Left lung (tissue), 10 donors: ENCODE results near the gene PTPN23. TPM values are rescaled to one million over a fixed set of nuclear protein-coding genes. Genes with fewer than 3 reads are reported as not detected.

Experiments used
- ATAC-seq: fragments of 200-7000 bp; cut with Tn5 transposase; one replicate; pipeline ENCODE4 v1.9.1; 2020; ENCODE audit warnings: moderate library complexity
- DNase-seq, 4 donors: peaks; one replicate each; pipeline ENCODE4 v3.0.0-alpha.2; 2013 to 2020
- H3K27ac ChIP-seq, 2 donors: fragments of 200-600 bp; sonication (generic) in 1 of 2; one replicate each; pipeline versions ENCODE4 v1.5.0 to v1.8.0; 2020 to 2021
- H3K27me3 ChIP-seq, 2 donors: fragments of 200-600 bp; sonication (generic) in 1 of 2; one replicate each; pipeline versions ENCODE4 v1.5.0 to v1.8.0; 2020 to 2021
- H3K36me3 ChIP-seq, 2 donors: fragments of 200-600 bp; sonication (generic) in 1 of 2; one replicate each; pipeline versions ENCODE4 v1.5.0 to v1.8.0; 2020 to 2021
- H3K4me1 ChIP-seq, 2 donors: fragments of 200-600 bp; one replicate each; pipeline ENCODE4 v1.8.0; 2021
- H3K4me3 ChIP-seq, 2 donors: fragments of 200-600 bp; sonication (generic) in 1 of 2; one replicate each; pipeline versions ENCODE4 v1.5.0 to v1.8.0; 2020 to 2021; ENCODE audit warnings: mild to moderate bottlenecking in 1 of 2
- H3K9me3 ChIP-seq, 2 donors: fragments of 200-600 bp; sonication (generic) in 1 of 2; one replicate each; pipeline versions ENCODE4 v1.5.0 to v1.8.0; 2020 to 2021
- CTCF ChIP-seq, 2 donors: fragments of 200-600 bp; sonication (generic) in 1 of 2; IDR thresholded peaks; one replicate each; pipeline versions ENCODE4 v1.5.0 to v1.8.0; 2021; ENCODE audit warnings: antibody characterized with exemption in 2 of 2
- intact Hi-C, 2 donors: fragments of 100-400 bp; cut with DNase I; formaldehyde crosslinking; loops; one replicate each; pipeline versions ENCODE4 v1.11.2 to v1.14.2; 2022
- polyA plus RNA-seq, 6 donors: library from polyadenylated mRNA; unstranded; fragments of 120-200 nt; gene quantifications; one replicate each; pipeline ENCODE4 v1.2.1, GENCODE V29; 2013; ENCODE audit not compliant: insufficient read length in 6 of 6
- total RNA-seq, 2 donors: library from RNA; stranded (reverse); fragmentation: NEBNext Ultra II Directional; extraction: Animal tissue kit (Norgen Biotek cat#: 25700); gene quantifications; one replicate each; pipeline ENCODE4 v1.2.1, GENCODE V29; 2021
- donor health status: DM: no; HTN: yes; CAD: no.
- donor health status: DM: no; HTN: no; CAD: no.

Gene PTPN23
- total and polyA plus RNA-seq, 8 donors: 19.9 to 53.5 (median 25.6) TPM

GRCh38 chr3:47436180-47436579 is 55.4 kb downstream of the PTPN23 start:
- intact Hi-C loops: no loop called here
- ATAC-seq: no peak
- H3K36me3 ChIP-seq: peaks cover 0 to 65% of the 10 kb centered on the region in 2 donors

GRCh38 chr3:47440131-47440530 is 59.3 kb downstream of the PTPN23 start:
- no peak overlapping the region for H3K27ac ChIP-seq
- no peak overlapping the region for H3K4me3 ChIP-seq
- no peak for TF ChIP-seq CTCF (IDR thresholded peaks at IDR 0.05)
- no peaks in the 10 kb centered on the region for H3K27me3 ChIP-seq
- peaks cover 0 to 34% of the 10 kb centered on the region in 2 donors for H3K36me3 ChIP-seq
- H3K4me1 ChIP-seq: peaks cover 0 to 11% of the 10 kb centered on the region in 2 donors
- intact Hi-C loops: no loop called here
- no peaks in the 10 kb centered on the region for H3K9me3 ChIP-seq
- DNase-seq (no peak), ATAC-seq (no peak)

More at GRCh38 chr3:47436180-47436579, 55.4 kb downstream of the PTPN23 start:
- no peaks in the 10 kb centered on the region for H3K27me3 ChIP-seq
- H3K4me3 ChIP-seq: no peak overlapping the region
- no peaks in the 10 kb centered on the region for H3K9me3 ChIP-seq
- H3K27ac ChIP-seq: no peak overlapping the region
- TF ChIP-seq CTCF (IDR thresholded peaks at IDR 0.05): no peak
- no peak for DNase-seq
- no peaks in the 10 kb centered on the region for H3K4me1 ChIP-seq

GRCh38 chr3:47441796-47442551 is 61.2 kb downstream of the PTPN23 start:
- ATAC-seq (no peak), DNase-seq (no peak)
- no peak for TF ChIP-seq CTCF (IDR thresholded peaks at IDR 0.05)
- H3K4me3 ChIP-seq: no peak overlapping the region
- H3K36me3 ChIP-seq: peaks cover 0 to 34% of the 10 kb centered on the region in 2 donors
- no peaks in the 10 kb centered on the region for H3K27me3 ChIP-seq
- intact Hi-C loops: no loop called here
- H3K4me1 ChIP-seq: peaks cover 0 to 11% of the 10 kb centered on the region in 2 donors
- H3K9me3 ChIP-seq: no peaks in the 10 kb centered on the region
- no peak overlapping the region for H3K27ac ChIP-seq

GRCh38 chr3:47443611-47443995 is 62.8 kb downstream of the PTPN23 start:
- ATAC-seq (peak; percentile 63), DNase-seq (no peak)
- no peaks in the 10 kb centered on the region for H3K27me3 ChIP-seq
- peaks cover 0 to 27% of the 10 kb centered on the region in 2 donors for H3K36me3 ChIP-seq
- H3K4me3 ChIP-seq: no peak overlapping the region
- intact Hi-C loops: no loop called here
- peaks cover 0 to 11% of the 10 kb centered on the region in 2 donors for H3K4me1 ChIP-seq
- H3K9me3 ChIP-seq: no peaks in the 10 kb centered on the region
- no peak for TF ChIP-seq CTCF (IDR thresholded peaks at IDR 0.05)
- peak overlapping the region; percentile 29 to 59 for H3K27ac ChIP-seq

- ATAC-seq: no peak
Observed at GRCh38 chr3:47444103-47444502, 63.3 kb downstream of the PTPN23 start.

More at GRCh38 chr3:47444103-47444502, 63.3 kb downstream of the PTPN23 start:
- no peaks in the 10 kb centered on the region for H3K27me3 ChIP-seq
- H3K36me3 ChIP-seq: peaks cover 0 to 27% of the 10 kb centered on the region in 2 donors
- H3K4me1 ChIP-seq: peaks cover 0 to 11% of the 10 kb centered on the region in 2 donors
- DNase-seq: no peak
- no peak overlapping the region for H3K4me3 ChIP-seq
- peak overlapping the region in 1 of 2 donors; percentile 59 for H3K27ac ChIP-seq
- H3K9me3 ChIP-seq: no peaks in the 10 kb centered on the region
- TF ChIP-seq CTCF (IDR thresholded peaks at IDR 0.05): no peak
- intact Hi-C loops: no loop called here
